Peyer's patch (tissue), 4 donors: ENCODE data around the gene SLK.

Source experiments
- CTCF ChIP-seq, 6 experiments: fragments of 450-650 bp in 4 of 6; fragments of 200-600 bp in 2 of 6; sonication (generic) in 1 of 6; IDR thresholded peaks; one replicate each; pipeline ENCODE4 v1.5.1; 2017 to 2019; ENCODE audit warnings: antibody characterized with exemption in 6 of 6, mild to moderate bottlenecking in 3 of 6, moderate library complexity in 1 of 6
- POLR2A ChIP-seq, 2 donors: fragments of 450-650 bp; IDR thresholded peaks; one replicate each; pipeline ENCODE4 v1.5.1; 2017; ENCODE audit warnings: antibody characterized with exemption in 2 of 2, mild to moderate bottlenecking in 2 of 2, moderate library complexity in 2 of 2

DNA sequence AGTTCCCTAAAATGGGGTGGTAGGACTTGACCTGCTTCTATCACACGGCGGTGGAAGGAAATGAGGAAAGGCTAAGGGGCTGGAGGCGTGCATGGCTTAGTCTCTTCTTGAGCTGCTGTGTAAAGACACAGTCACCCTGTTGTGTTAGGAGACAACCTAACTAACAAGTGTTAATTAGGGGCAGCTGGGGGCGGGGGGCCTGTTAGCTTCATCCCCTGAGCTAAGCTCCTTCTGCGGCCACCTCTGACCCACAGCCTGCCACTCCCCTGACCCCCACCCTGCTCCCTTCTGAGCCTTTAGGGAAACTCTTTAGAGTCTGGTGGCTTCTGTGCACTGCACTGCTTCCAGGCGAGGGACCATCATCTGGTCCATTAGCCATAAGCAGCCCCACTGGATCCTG lies 90.8 kb downstream of the SLK start:
- TF ChIP-seq POLR2A (IDR thresholded peaks at IDR 0.05) (no peak), CTCF (IDR thresholded peaks at IDR 0.05) (no peak)
